HCT116 (cell line): ENCODE results near the gene NUDT5. TPM values are rescaled to one million over a fixed set of nuclear protein-coding genes. Genes with fewer than 3 reads are reported as not detected.

ENCODE experiments used
- ATAC-seq: fragments of 200-7000 bp; cut with Tn5 transposase; 2 replicates; pipeline ENCODE4 v1.9.1; 2020; ENCODE audit warnings: mild to moderate bottlenecking, moderate library complexity
- BruUV-seq: library from RNA; stranded (reverse); fragments of 400-500 nt; replicated peaks from 2 replicates; lab custom pipeline; 2021; lab: Mats Ljungman, UMichigan
- CTCF ChIA-PET: fragments of 300-600 bp; sonication (Branson Sonifier 250); formaldehyde crosslinking; loops from one replicate; lab custom pipeline; 2021; ENCODE audit warnings: antibody characterized with exemption; lab: Charles Lee
- POLR2A ChIA-PET: fragments of 300-600, 350-600 bp; sonication (Branson Sonifier 250); formaldehyde crosslinking; loops from one replicate; lab custom pipeline; 2021; ENCODE audit warnings: antibody characterized with exemption; lab: Charles Lee
- RAD21 ChIA-PET, 2 experiments: fragments of 300-600 bp; sonication (Branson Sonifier 250); formaldehyde crosslinking; loops; one replicate each; lab custom pipeline; 2023; ENCODE audit warnings: low total read pairs in 2 of 2; ENCODE audit not compliant: uncharacterized antibody in 2 of 2, unreplicated experiment in 2 of 2, low non-redundant PET in 1 of 2; lab: Charles Lee
- DNase-seq: peaks from one replicate; pipeline ENCODE4 v3.0.0-alpha.2; 2010; ENCODE audit warnings: low read depth, low spot score
- H2AFZ ChIP-seq: fragments of 200-600 bp; shearing (Covaris generic), sonication (generic); 2 replicates; pipeline ENCODE4 v1.6.1; 2017; ENCODE audit warnings: low read depth, mixed run types, mixed read lengths, antibody characterized with exemption, low read length; ENCODE audit not compliant: poor library complexity, severe bottlenecking
- H3K27ac ChIP-seq: 2 replicates; pipeline ENCODE4 v1.5.1; 2012; ENCODE audit warnings: low read depth, low read length
- H3K27me3 ChIP-seq: fragments of 200-600 bp; sonication (generic); 2 replicates; pipeline ENCODE4 v1.6.1; 2016; ENCODE audit warnings: mixed run types, low read length, mixed read lengths; ENCODE audit not compliant: insufficient read depth
- H3K36me3 ChIP-seq, 2 experiments: fragments of 200-500 bp in 1 of 2; fragments of 200-600 bp in 1 of 2; sonication (Bioruptor generic) in 1 of 2; sonication (generic) in 1 of 2; 2 replicates each; pipeline versions ENCODE4 v1.5.1 to v1.6.1; 2014 to 2016; ENCODE audit warnings: low read length in 2 of 2, inconsistent platforms in 1 of 2, mixed read lengths in 1 of 2, mixed run types in 1 of 2; ENCODE audit not compliant: insufficient read depth in 2 of 2, control insufficient read depth in 1 of 2
- H3K4me1 ChIP-seq, 2 experiments: fragments of 200-600 bp in 1 of 2; sonication (generic) in 1 of 2; 2 replicates each; pipeline versions ENCODE4 v1.5.1 to v1.6.1; 2012 to 2017; ENCODE audit warnings: low read length in 2 of 2, inconsistent platforms in 1 of 2, mild to moderate bottlenecking in 1 of 2, mixed read lengths in 1 of 2, mixed run types in 1 of 2, moderate library complexity in 1 of 2; ENCODE audit not compliant: insufficient read depth in 2 of 2, control insufficient read depth in 1 of 2
- H3K4me2 ChIP-seq: fragments of 200-600 bp; sonication (generic); 2 replicates; pipeline ENCODE4 v1.6.1; 2017; ENCODE audit warnings: mixed run types, low read length, mixed read lengths
- H3K4me3 ChIP-seq, 2 experiments: fragments of 200-600 bp in 1 of 2; sonication (generic) in 1 of 2; replicated peaks in 1 of 2; 2 replicates each; pipeline ENCODE4 v1.5.1; 2011 to 2016; ENCODE audit warnings: low read length in 2 of 2, control low read depth in 1 of 2, low read depth in 1 of 2, mild to moderate bottlenecking in 1 of 2, mixed read lengths in 1 of 2, mixed run types in 1 of 2
- H3K79me2 ChIP-seq: fragments of 200-600 bp; sonication (generic); 2 replicates; pipeline ENCODE4 v1.6.1; 2017; ENCODE audit warnings: mild to moderate bottlenecking, mixed run types, low read length, moderate library complexity, mixed read lengths; ENCODE audit not compliant: insufficient read depth
- H3K9ac ChIP-seq: fragments of 200-600 bp; sonication (generic); 2 replicates; pipeline ENCODE4 v1.6.1; 2016; ENCODE audit warnings: low read length, mixed read lengths
- H3K9me2 ChIP-seq: fragments of 200-600 bp; sonication (generic), shearing (Covaris generic); 2 replicates; pipeline ENCODE4 v1.6.1; 2017; ENCODE audit warnings: mixed run types, mild to moderate bottlenecking, moderate library complexity; ENCODE audit not compliant: insufficient read depth
- H3K9me3 ChIP-seq, 2 experiments: fragments of 200-500 bp in 1 of 2; fragments of 200-600 bp in 1 of 2; sonication (Bioruptor generic) in 1 of 2; sonication (generic) in 1 of 2; 2 replicates each; pipeline ENCODE4 v1.6.1; 2014 to 2017; ENCODE audit warnings: low read length in 2 of 2, mixed read lengths in 2 of 2, inconsistent platforms in 1 of 2, low read depth in 1 of 2, mild to moderate bottlenecking in 1 of 2, mixed run types in 1 of 2, moderate library complexity in 1 of 2; ENCODE audit not compliant: control insufficient read depth in 1 of 2, insufficient read depth in 1 of 2
- H4K20me1 ChIP-seq: fragments of 200-600 bp; sonication (generic), shearing (Covaris generic); 2 replicates; pipeline ENCODE4 v1.6.1; 2017; ENCODE audit warnings: mixed run types, mild to moderate bottlenecking, moderate library complexity; ENCODE audit not compliant: insufficient read depth
- ATF3 ChIP-seq: IDR thresholded peaks from 2 replicates; pipeline ENCODE4 v1.6.1; 2012
- CEBPB ChIP-seq: IDR thresholded peaks from 2 replicates; pipeline ENCODE4 v1.6.1; 2012; ENCODE audit warnings: low read depth
- CTCF ChIP-seq, 3 experiments: fragments of 200-600 bp in 1 of 3; sonication (generic) in 1 of 3; IDR thresholded peaks in 2 of 3; conservative IDR thresholded peaks in 1 of 3; 2 replicates each; pipeline ENCODE4 v1.5.1; 2012 to 2017; ENCODE audit warnings: low read depth in 2 of 3, low read length in 2 of 3, antibody characterized with exemption in 1 of 3, borderline replicate concordance in 1 of 3, control low read depth in 1 of 3, mild to moderate bottlenecking in 1 of 3, mixed read lengths in 1 of 3, mixed run types in 1 of 3, moderate library complexity in 1 of 3; ENCODE audit not compliant: insufficient read depth in 1 of 3
- EGR1 ChIP-seq: IDR thresholded peaks from 2 replicates; pipeline ENCODE4 v1.6.1; 2012; ENCODE audit warnings: low read depth
- ELF1 ChIP-seq: IDR thresholded peaks from 2 replicates; pipeline ENCODE4 v1.6.1; 2012; ENCODE audit warnings: low read depth, borderline replicate concordance
- FOSL1 ChIP-seq: IDR thresholded peaks from 2 replicates; pipeline ENCODE4 v1.6.1; 2012; ENCODE audit warnings: low read depth
- MAX ChIP-seq: IDR thresholded peaks from 2 replicates; pipeline ENCODE4 v1.6.1; 2012
- POLR2A ChIP-seq: IDR thresholded peaks from 2 replicates; pipeline ENCODE4 v1.7.0; 2011; ENCODE audit warnings: borderline replicate concordance; ENCODE audit not compliant: insufficient read depth, insufficient read length; ENCODE audit errors: extremely low read depth
- POLR2AphosphoS5 ChIP-seq: IDR thresholded peaks from 2 replicates; pipeline ENCODE4 v1.6.1; 2011; ENCODE audit warnings: mild to moderate bottlenecking, low read depth, low read length, moderate library complexity
- RAD21 ChIP-seq: IDR thresholded peaks from 2 replicates; pipeline ENCODE4 v1.6.1; 2012; ENCODE audit warnings: low read depth, mild to moderate bottlenecking
- REST ChIP-seq: IDR thresholded peaks from 2 replicates; pipeline ENCODE4 v1.6.1; 2012; ENCODE audit warnings: low read depth
- SIN3A ChIP-seq: IDR thresholded peaks from 2 replicates; pipeline ENCODE4 v1.6.1; 2012; ENCODE audit warnings: low read depth
- SP1 ChIP-seq: IDR thresholded peaks from 2 replicates; pipeline ENCODE4 v1.6.1; 2012; ENCODE audit warnings: low read depth
- SRF ChIP-seq: IDR thresholded peaks from 2 replicates; pipeline ENCODE4 v1.6.1; 2012; ENCODE audit warnings: low read depth
- TCF7L2 ChIP-seq: IDR thresholded peaks from 2 replicates; pipeline ENCODE4 v1.7.0; 2011; ENCODE audit warnings: borderline replicate concordance, inconsistent platforms; ENCODE audit not compliant: insufficient read depth, insufficient read length; ENCODE audit errors: extremely low read depth
- YY1 ChIP-seq: IDR thresholded peaks from 2 replicates; pipeline ENCODE4 v1.6.1; 2011; ENCODE audit warnings: low read length, low read depth, moderate library complexity, mild to moderate bottlenecking; ENCODE audit not compliant: insufficient replicate concordance; ENCODE audit errors: extremely low read depth
- ZBTB33 ChIP-seq: IDR thresholded peaks from 2 replicates; pipeline ENCODE4 v1.6.1; 2011; ENCODE audit warnings: mild to moderate bottlenecking, low read length, moderate library complexity; ENCODE audit not compliant: insufficient replicate concordance; ENCODE audit errors: extremely low read depth
- ZFX ChIP-seq: fragments of 450-650 bp; IDR thresholded peaks from 2 replicates; pipeline ENCODE4 v1.6.1; 2017
- ZNF274 ChIP-seq: fragments of 200-500 bp; sonication (Bioruptor generic); IDR thresholded peaks from 2 replicates; pipeline ENCODE4 v1.6.1; 2014; ENCODE audit warnings: mild to moderate bottlenecking, low read depth, low read length, inconsistent platforms
- intact Hi-C: fragments of 100-400 bp; cut with micrococcal nuclease; formaldehyde crosslinking; loops from 2 replicates; pipeline ENCODE4 v1.10.0; 2022
- total RNA-seq: library from RNA; stranded (reverse); gene quantifications from one replicate; pipeline ENCODE4 v1.2.1, GENCODE V29; 2021; ENCODE audit not compliant: unreplicated experiment

The NUDT5 gene
- total RNA-seq, 1 experiment from 2014 or later: 101 TPM

- ChIA-PET RAD21 (no interaction called here), POLR2A (no interaction called here), CTCF (no interaction called here)
- Histone ChIP-seq H3K4me2 (peak overlapping the region; percentile 92; the same call in 1 of the 2 replicates), H3K4me1 (peaks cover 11 to 25% of the 10 kb centered on the region in 2 experiments), H2AFZ (no peak overlapping the region), H4K20me1 (peaks cover 12% of the 10 kb centered on the region; the same call in 1 of the 2 replicates), H3K27ac (no peak overlapping the region), H3K4me3 (no peak overlapping the region), H3K27me3 (no peaks in the 10 kb centered on the region), H3K9me2 (no peaks in the 10 kb centered on the region), H3K79me2 (peaks cover 98% of the 10 kb centered on the region), H3K9me3 (no peaks in the 10 kb centered on the region), H3K36me3 (peaks cover 0 to 13% of the 10 kb centered on the region in 2 experiments; a peak in 1 of 4 replicates), H3K9ac (peak overlapping the region; percentile 12; the same call in 1 of the 2 replicates)
- DNase-seq (no peak), ATAC-seq (no peak)
- TF ChIP-seq ELF1 (no peak), FOSL1 (no peak), POLR2AphosphoS5 (no peak), YY1 (no peak), SP1 (no peak), MAX (no peak), SIN3A (no peak), ZBTB33 (no peak), SRF (no peak), TCF7L2 (no peak), ATF3 (no peak), RAD21 (no peak), EGR1 (no peak), POLR2A (no peak), CTCF (IDR thresholded peaks at IDR 0.05 in 2 of 3, conservative IDR thresholded peaks at IDR 0.05 in 1 of 3; ENCODE audit: borderline replicate concordance in 1 of 3, insufficient read depth in 1 of 3, low read depth in 2 of 3, low read length in 2 of 3) (no peak), ZNF274 (no peak), ZFX (no peak), CEBPB (no peak), REST (no peak)
- BruUV-seq: TSS peak; percentile 11
- intact Hi-C loops: no loop called here
Measured at GRCh38 chr10:12193193-12193592, 2.5 kb downstream of the NUDT5 start.
